Astrocyte of the cerebellum (primary cell): ENCODE results near the gene TRIB2.

ENCODE experiments used
- DNase-seq: peaks from one replicate; pipeline ENCODE4 v3.0.0-alpha.2; 2011; ENCODE audit warnings: low read depth
- H3K4me3 ChIP-seq: 2 replicates; pipeline ENCODE4 v1.5.1; 2011; ENCODE audit warnings: mild to moderate bottlenecking, low read depth, low read length, moderate library complexity
- CTCF ChIP-seq: IDR thresholded peaks from 2 replicates; pipeline ENCODE4 v1.5.1; 2012; ENCODE audit warnings: low read length, low read depth, moderate library complexity, mild to moderate bottlenecking; ENCODE audit errors: missing control alignments
- in situ Hi-C: cut with HindIII; loops from 2 replicates; pipeline ENCODE4 v1.10.0; 2017; ENCODE audit warnings: low sequenced_read_pairs

TRIB2 gene

GRCh38 chr2:12727065-12727464 lies 10.3 kb downstream of the TRIB2 start:
- no peak for DNase-seq
- TF ChIP-seq CTCF: no peak
- in situ Hi-C loops: loop anchor here (10.0 kb wide), 1 partner anchor 268 kb away; no protein-coding TSS in a partner anchor
- no peak overlapping the region for H3K4me3 ChIP-seq

GRCh38 chr2:12727641-12728040 lies 10.9 kb downstream of the TRIB2 start:
- no peak for DNase-seq
- no peak for TF ChIP-seq CTCF
- H3K4me3 ChIP-seq: no peak overlapping the region
- in situ Hi-C loops: loop anchor here (10.0 kb wide), 1 partner anchor 267 kb away; no protein-coding TSS in a partner anchor

- no peak for DNase-seq
- in situ Hi-C loops: loop anchor here (10.0 kb wide), 1 partner anchor 267 kb away; no protein-coding TSS in a partner anchor
Measured at GRCh38 chr2:12728221-12728777, 11.6 kb downstream of the TRIB2 start.

GRCh38 chr2:12730265-12730664 lies 13.5 kb downstream of the TRIB2 start:
- no peak for TF ChIP-seq CTCF
- no peak for DNase-seq
- in situ Hi-C loops: no loop called here
- no peak overlapping the region for H3K4me3 ChIP-seq

More at GRCh38 chr2:12728221-12728777, 11.6 kb downstream of the TRIB2 start:
- no peak for TF ChIP-seq CTCF
- H3K4me3 ChIP-seq: no peak overlapping the region

- DNase-seq: no peak
- no peak for TF ChIP-seq CTCF
- in situ Hi-C loops: no loop called here
- H3K4me3 ChIP-seq: no peak overlapping the region
Measured at GRCh38 chr2:12731701-12732280, 15.1 kb downstream of the TRIB2 start.

DNA sequence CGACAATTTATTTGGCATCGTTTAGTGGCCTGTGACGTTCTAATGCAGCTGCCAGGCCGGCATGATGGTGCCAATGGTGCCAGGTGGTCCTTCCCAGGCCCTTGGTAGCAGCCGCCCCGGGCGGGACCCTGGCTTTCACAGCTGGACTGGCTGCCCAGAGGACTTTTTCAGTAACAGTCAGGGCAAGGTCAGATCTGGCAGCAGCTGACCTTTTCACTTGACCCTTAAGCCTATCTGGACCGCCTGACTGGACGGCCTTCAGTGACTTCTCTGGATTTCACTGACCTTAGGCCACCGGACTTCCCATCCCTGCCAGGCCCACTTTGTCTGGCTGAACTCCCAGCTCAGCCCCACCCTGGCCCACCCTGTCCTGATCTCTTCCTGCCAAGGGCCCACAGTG lies 15.9 kb downstream of the TRIB2 start:
- in situ Hi-C loops: no loop called here
- DNase-seq: no peak
- H3K4me3 ChIP-seq: no peak overlapping the region
- no peak for TF ChIP-seq CTCF

DNA sequence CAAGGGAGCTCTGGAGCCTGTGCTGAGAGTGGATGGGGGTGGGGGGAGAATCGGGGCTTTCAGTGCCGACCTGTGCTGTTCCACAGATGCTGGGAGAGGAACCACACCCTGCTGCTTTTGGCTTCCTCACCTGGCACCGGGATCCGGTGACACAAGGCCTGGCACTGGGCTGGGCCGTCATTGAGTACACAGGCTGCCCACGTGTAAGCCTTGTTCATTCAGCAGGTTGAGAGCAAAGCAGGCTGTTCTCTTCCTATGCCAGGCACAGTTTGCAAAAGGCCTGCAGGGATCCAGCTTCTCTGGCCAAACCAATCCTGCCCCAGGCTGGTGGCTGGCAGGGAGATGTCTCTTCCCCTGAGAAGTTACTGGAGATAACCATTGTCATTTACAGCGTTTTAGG lies 17.1 kb downstream of the TRIB2 start:
- DNase-seq: no peak
- H3K4me3 ChIP-seq: no peak overlapping the region
- no peak for TF ChIP-seq CTCF
- in situ Hi-C loops: no loop called here
